Natural killer cell (primary cell): Measurements from ENCODE around the gene CLTB. TPM values are rescaled to one million over a fixed set of nuclear protein-coding genes. Genes with fewer than 3 reads are reported as not detected.

Experiments used
- ATAC-seq, 3 donors: fragments of 150-1000 bp in 2 of 3; fragments of 200-7000 bp in 1 of 3; cut with Tn5 transposase; 1 replicate in 1 of 3; 2 replicates in 2 of 3; pipeline ENCODE4 v1.10.0; 2021; ENCODE audit warnings: mild to moderate bottlenecking in 2 of 3, moderate library complexity in 2 of 3
- DNase-seq, 2 donors: peaks; one replicate each; pipeline versions ENCODE4 v3.0.0 to v3.0.0-alpha.2; 2013 to 2021; ENCODE audit warnings: mixed read lengths in 1 of 2
- H3K27ac ChIP-seq: one replicate; pipeline ENCODE4 v1.5.1; 2013; ENCODE audit warnings: mild to moderate bottlenecking, low read length
- H3K27me3 ChIP-seq: one replicate; pipeline ENCODE4 v1.6.1; 2013; ENCODE audit warnings: low read length; ENCODE audit not compliant: control insufficient read depth, insufficient read depth
- H3K36me3 ChIP-seq: one replicate; pipeline ENCODE4 v1.6.1; 2013; ENCODE audit warnings: low read length; ENCODE audit not compliant: control insufficient read depth, insufficient read depth
- H3K4me1 ChIP-seq: one replicate; pipeline ENCODE4 v1.6.1; 2013; ENCODE audit warnings: low read length; ENCODE audit not compliant: control insufficient read depth, insufficient read depth
- H3K4me3 ChIP-seq: one replicate; pipeline ENCODE4 v1.5.1; 2013; ENCODE audit warnings: low read length
- H3K9me3 ChIP-seq: one replicate; pipeline ENCODE4 v1.6.1; 2013; ENCODE audit warnings: low read length; ENCODE audit not compliant: control insufficient read depth, insufficient read depth
- H3K27ac Mint-ChIP-seq, 2 donors: one replicate each; pipeline ENCODE4 v1.8.0; 2022; ENCODE audit warnings: mild to moderate bottlenecking in 2 of 2, mixed read lengths in 2 of 2, moderate library complexity in 1 of 2
- H3K27me3 Mint-ChIP-seq, 2 donors: one replicate each; pipeline ENCODE4 v1.8.0; 2022; ENCODE audit warnings: low read depth in 2 of 2, mixed read lengths in 2 of 2
- H3K36me3 Mint-ChIP-seq: one replicate; pipeline ENCODE4 v1.8.0; 2022; ENCODE audit warnings: mixed read lengths
- H3K4me1 Mint-ChIP-seq, 2 donors: one replicate each; pipeline ENCODE4 v1.8.0; 2022; ENCODE audit warnings: mixed read lengths in 2 of 2
- H3K4me3 Mint-ChIP-seq: one replicate; pipeline ENCODE4 v1.8.0; 2022; ENCODE audit warnings: mild to moderate bottlenecking, moderate library complexity, mixed read lengths
- H3K9me3 Mint-ChIP-seq, 2 donors: one replicate each; pipeline ENCODE4 v1.8.0; 2022; ENCODE audit warnings: mixed read lengths in 2 of 2
- WGBS: methylation state at CpG from one replicate; pipeline ENCODE4 v1.1.7; 2013; ENCODE audit warnings: missing lambda C conversion rate; ENCODE audit not compliant: insufficient coverage; 5-methylcytosine and 5-hydroxymethylcytosine counted together
- intact Hi-C: fragments of 100-400 bp; cut with micrococcal nuclease; formaldehyde crosslinking; loops from one replicate; pipeline ENCODE4 v1.14.2; 2022
- total RNA-seq, 4 donors: library from RNA; stranded (reverse); fragments of 120-200 nt in 1 of 4; gene quantifications; one replicate each; pipeline versions ENCODE4 v1.2.3 to v1.2.4, GENCODE V29; 2013 to 2022
- TF ChIP-seq, protein P1 (sequence below): fragments of 200-600 bp; IDR thresholded peaks from one replicate; pipeline ENCODE4 v1.8.0; 2022; ENCODE audit warnings: antibody characterized with exemption

The CLTB gene
- total RNA-seq, 3 donors from 2014 or later (not counting 1 experiment from before 2014, with no cell fraction given): 60.6 to 77.2 (median 70.4) TPM

DNA sequence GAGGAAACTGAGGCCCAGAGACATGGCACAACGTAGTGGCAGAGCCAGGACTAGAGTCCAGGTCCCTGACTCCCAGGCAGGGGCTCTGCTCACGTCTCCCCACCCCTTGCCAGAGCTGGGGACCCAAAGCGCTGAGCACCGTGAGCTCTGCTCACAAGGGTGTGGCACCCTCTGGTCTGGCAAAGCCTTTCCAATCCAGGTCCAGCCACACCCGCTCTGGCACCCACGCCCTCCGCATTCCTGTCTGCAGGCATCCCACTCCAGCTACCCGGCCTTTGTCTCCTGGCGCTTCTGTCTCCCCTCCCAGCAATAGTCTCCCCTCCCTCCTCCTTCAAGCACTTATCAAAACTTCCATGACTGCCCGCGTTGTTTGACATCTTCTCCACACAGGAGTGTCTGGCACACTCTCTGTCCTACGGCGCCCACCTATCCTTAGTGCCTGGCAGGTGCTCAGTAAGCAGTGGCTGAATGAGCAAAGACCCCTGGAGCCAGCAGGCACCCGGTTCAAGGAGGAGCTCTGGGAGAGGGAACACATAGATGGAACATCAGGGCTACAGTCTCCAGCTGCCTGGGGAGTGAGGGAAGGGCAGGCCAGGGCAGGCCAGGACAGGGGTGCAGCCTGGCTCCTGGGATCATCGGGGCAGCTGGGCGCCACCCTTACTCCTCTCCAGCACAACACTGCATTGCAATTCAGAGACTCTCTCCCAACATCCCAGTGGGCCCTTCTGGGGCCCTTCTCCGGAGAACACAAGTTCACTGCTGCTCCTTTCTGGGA, 15.8 kb downstream of the CLTB start:
- Mint-ChIP-seq H3K4me1 (peaks cover 0 to 4% of the 10 kb centered on the region in 2 donors), H3K27me3 (no peaks in the 10 kb centered on the region), H3K27ac (no peak overlapping the region), H3K4me3 (no peak overlapping the region), H3K9me3 (no peaks in the 10 kb centered on the region), H3K36me3 (no peaks in the 10 kb centered on the region)
- Histone ChIP-seq H3K9me3 (no peaks in the 10 kb centered on the region), H3K4me1 (no peaks in the 10 kb centered on the region), H3K36me3 (peaks cover 2% of the 10 kb centered on the region), H3K27ac (no peak overlapping the region), H3K27me3 (no peaks in the 10 kb centered on the region), H3K4me3 (no peak overlapping the region)
- TF ChIP-seq, protein P1, sequence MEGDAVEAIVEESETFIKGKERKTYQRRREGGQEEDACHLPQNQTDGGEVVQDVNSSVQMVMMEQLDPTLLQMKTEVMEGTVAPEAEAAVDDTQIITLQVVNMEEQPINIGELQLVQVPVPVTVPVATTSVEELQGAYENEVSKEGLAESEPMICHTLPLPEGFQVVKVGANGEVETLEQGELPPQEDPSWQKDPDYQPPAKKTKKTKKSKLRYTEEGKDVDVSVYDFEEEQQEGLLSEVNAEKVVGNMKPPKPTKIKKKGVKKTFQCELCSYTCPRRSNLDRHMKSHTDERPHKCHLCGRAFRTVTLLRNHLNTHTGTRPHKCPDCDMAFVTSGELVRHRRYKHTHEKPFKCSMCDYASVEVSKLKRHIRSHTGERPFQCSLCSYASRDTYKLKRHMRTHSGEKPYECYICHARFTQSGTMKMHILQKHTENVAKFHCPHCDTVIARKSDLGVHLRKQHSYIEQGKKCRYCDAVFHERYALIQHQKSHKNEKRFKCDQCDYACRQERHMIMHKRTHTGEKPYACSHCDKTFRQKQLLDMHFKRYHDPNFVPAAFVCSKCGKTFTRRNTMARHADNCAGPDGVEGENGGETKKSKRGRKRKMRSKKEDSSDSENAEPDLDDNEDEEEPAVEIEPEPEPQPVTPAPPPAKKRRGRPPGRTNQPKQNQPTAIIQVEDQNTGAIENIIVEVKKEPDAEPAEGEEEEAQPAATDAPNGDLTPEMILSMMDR: no peak
- ATAC-seq (peak in 1 of 3 donors; percentile 15), DNase-seq (no peak)
- WGBS: 93% methylated on average over 17 of the region's 17 CpGs
- intact Hi-C loops: no loop called here

DNA sequence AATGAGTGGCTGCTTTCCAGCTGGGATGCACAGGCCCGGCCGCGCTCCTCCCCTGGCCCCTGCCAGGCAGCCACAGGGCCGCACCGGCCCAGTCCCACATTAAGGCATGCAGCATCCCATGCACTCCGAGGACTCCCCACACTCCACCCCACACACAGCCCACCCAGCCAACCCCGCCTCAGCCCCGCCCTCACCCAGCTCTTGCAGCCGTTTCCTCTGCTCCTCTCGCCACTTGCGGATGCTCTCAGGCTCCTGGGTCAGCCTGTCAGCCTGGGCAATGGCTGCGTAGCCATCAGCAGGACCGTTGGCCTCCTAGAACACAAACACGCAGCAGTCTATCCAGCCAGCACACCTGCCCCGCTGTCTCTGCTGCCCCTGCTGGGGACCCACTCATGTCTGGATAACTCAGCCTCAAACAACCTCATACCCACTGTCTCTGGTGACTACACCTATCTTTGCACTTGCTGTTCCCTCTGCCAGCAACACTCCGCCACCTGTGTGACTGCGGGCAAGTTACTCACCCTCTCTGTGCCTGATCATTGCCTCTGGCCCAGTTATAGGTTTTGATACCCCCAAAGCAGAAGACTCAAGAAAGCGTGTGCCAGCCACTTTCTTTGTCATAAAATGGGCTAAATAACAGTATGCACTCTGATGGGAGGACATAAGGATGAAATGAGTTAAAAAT, 18.5 kb downstream of the CLTB start:
- H3K4me1 Mint-ChIP-seq: peaks cover 0 to 4% of the 10 kb centered on the region in 2 donors
- Histone ChIP-seq H3K36me3 (peaks cover 9% of the 10 kb centered on the region), H3K9me3 (no peaks in the 10 kb centered on the region), H3K27me3 (no peaks in the 10 kb centered on the region), H3K4me3 (no peak overlapping the region), H3K4me1 (no peaks in the 10 kb centered on the region), H3K27ac (no peak overlapping the region)
- 95% methylated on average over 18 of the region's 18 CpGs for WGBS
- H3K27me3 Mint-ChIP-seq: no peaks in the 10 kb centered on the region
- intact Hi-C loops: no loop called here
- H3K9me3 Mint-ChIP-seq: no peaks in the 10 kb centered on the region
- no peaks in the 10 kb centered on the region for H3K36me3 Mint-ChIP-seq
- ATAC-seq (no peak), DNase-seq (no peak)
- TF ChIP-seq, protein P1: no peak
- peak overlapping the region in 1 of 2 donors; percentile 16 for H3K27ac Mint-ChIP-seq
- no peak overlapping the region for H3K4me3 Mint-ChIP-seq

DNA sequence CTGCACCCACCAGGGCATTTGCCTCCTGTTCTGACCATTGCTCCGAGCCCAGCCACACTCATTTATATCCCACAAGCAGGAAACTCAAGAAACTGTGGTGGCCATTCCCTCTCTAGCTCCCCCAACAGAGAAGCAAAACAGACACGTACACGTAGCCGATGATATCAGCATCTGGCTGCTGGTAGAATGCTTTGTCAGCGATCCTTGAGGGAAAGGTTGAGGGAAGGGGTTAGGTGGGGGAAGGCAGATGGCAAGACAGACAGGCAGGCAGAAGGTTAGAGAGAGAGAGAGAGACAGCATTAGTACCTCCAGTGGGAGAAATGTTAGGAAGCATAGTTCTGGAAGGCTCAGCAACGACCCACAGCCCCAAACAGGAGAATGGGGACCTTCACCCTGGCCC, 20.0 kb downstream of the CLTB start:
- DNase-seq (no peak), ATAC-seq (no peak)
- intact Hi-C loops: no loop called here
- no peaks in the 10 kb centered on the region for H3K27me3 Mint-ChIP-seq
- H3K9me3 ChIP-seq: no peaks in the 10 kb centered on the region
- H3K27ac Mint-ChIP-seq: no peak overlapping the region
- H3K27ac ChIP-seq: no peak overlapping the region
- peaks cover 18% of the 10 kb centered on the region for H3K36me3 ChIP-seq
- no peak overlapping the region for H3K4me3 Mint-ChIP-seq
- no peak overlapping the region for H3K4me3 ChIP-seq
- no peaks in the 10 kb centered on the region for H3K4me1 ChIP-seq
- no peaks in the 10 kb centered on the region for H3K9me3 Mint-ChIP-seq
- no peaks in the 10 kb centered on the region for H3K36me3 Mint-ChIP-seq
- no peaks in the 10 kb centered on the region for H3K4me1 Mint-ChIP-seq
- TF ChIP-seq, protein P1: no peak
- WGBS: 96% methylated on average over 6 of the region's 6 CpGs
- no peaks in the 10 kb centered on the region for H3K27me3 ChIP-seq
